Esophagus squamous epithelium (tissue), 5 donors: ENCODE results near the gene MYO3B. TPM values are rescaled to one million over a fixed set of nuclear protein-coding genes. Genes with fewer than 3 reads are reported as not detected.

ENCODE experiments used
- DNase-seq: peaks from one replicate; lab custom pipeline; 2025; lab: John Stamatoyannopoulos, UW
- H3K27ac ChIP-seq, 4 donors: fragments of 200-600 bp; sonication (generic); one replicate each; pipeline ENCODE4 v1.5.1; 2016 to 2019; ENCODE audit warnings: mild to moderate bottlenecking in 1 of 4
- H3K27me3 ChIP-seq, 4 donors: fragments of 200-600 bp; sonication (generic); 1 replicate in 3 of 4; 2 replicates in 1 of 4; pipeline versions ENCODE4 v1.5.1 to v1.6.0; 2017 to 2021; ENCODE audit warnings: antibody characterized with exemption in 1 of 4
- H3K36me3 ChIP-seq, 3 donors: fragments of 200-600 bp; sonication (generic); one replicate each; pipeline ENCODE4 v1.5.1; 2016 to 2019
- H3K4me1 ChIP-seq, 3 donors: fragments of 200-600 bp; sonication (generic); one replicate each; pipeline ENCODE4 v1.5.1; 2017 to 2019
- H3K4me3 ChIP-seq, 4 donors: fragments of 200-600 bp; sonication (generic); 1 replicate in 3 of 4; 2 replicates in 1 of 4; pipeline ENCODE4 v1.5.1; 2016 to 2019; ENCODE audit warnings: mild to moderate bottlenecking in 2 of 4, moderate library complexity in 1 of 4
- H3K9me3 ChIP-seq, 3 donors: fragments of 200-600 bp; sonication (generic); one replicate each; pipeline ENCODE4 v1.5.1; 2016 to 2019
- POLR2A ChIP-seq, 4 donors: fragments of 450-650 bp; IDR thresholded peaks; one replicate each; pipeline ENCODE4 v1.6.1; 2017; ENCODE audit warnings: antibody characterized with exemption in 4 of 4, mild to moderate bottlenecking in 4 of 4, moderate library complexity in 3 of 4
- WGBS, 2 donors: methylation state at CpG; one replicate each; pipeline ENCODE4 v1.1.5; 2018; 5-methylcytosine and 5-hydroxymethylcytosine counted together
- intact Hi-C: fragments of 100-400 bp; cut with DNase I; formaldehyde crosslinking; loops from one replicate; pipeline ENCODE4 v1.15.0; 2022
- total RNA-seq, 4 donors: library from RNA; depleted of rRNA; stranded (reverse); fragments of >200 nt; gene quantifications; one replicate each; pipeline ENCODE4 v1.1.0, GENCODE V29; 2016
- TF ChIP-seq, protein P1 (sequence below), 6 experiments: fragments of 450-650 bp in 4 of 6; fragments of 200-600 bp in 2 of 6; sonication (generic) in 2 of 6; IDR thresholded peaks; one replicate each; pipeline ENCODE4 v1.5.1; 2016 to 2019; ENCODE audit warnings: antibody characterized with exemption in 6 of 6, mild to moderate bottlenecking in 4 of 6, moderate library complexity in 4 of 6
- donor health status: DM: yes; HTN: yes; CAD: no.

Gene MYO3B
- total RNA-seq, 4 donors from 2014 or later: 0.15 to 0.38 (median 0.18) TPM

DNA sequence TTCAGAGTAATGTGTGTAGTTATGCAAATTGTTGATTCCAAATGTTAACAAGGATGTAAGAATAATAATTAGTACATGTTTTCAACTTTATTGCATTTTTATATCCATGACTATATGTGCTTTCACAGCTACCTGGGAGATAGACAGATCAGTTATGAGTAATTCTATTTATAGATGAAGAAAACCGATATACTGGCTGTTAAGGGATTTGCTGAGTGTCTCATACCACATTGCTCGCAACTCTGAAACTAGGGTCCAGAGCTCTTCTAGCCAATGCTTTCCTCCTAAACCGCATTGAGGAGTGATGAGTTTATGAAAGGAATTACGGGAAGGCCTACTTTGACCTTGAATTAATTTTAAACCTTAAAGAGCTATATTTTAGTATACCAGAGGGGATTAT lies 202.3 kb downstream of the MYO3B start:
- WGBS, 2 donors: 76 to 81% methylated on average over 4 of the region's 4 CpGs
- Histone ChIP-seq H3K36me3 (no peaks in the 10 kb centered on the region), H3K9me3 (no peaks in the 10 kb centered on the region), H3K27me3 (no peaks in the 10 kb centered on the region), H3K4me3 (no peak overlapping the region), H3K4me1 (peaks cover 0 to 23% (median 0%) of the 10 kb centered on the region in 3 donors), H3K27ac (no peak overlapping the region)
- TF ChIP-seq, protein P1, sequence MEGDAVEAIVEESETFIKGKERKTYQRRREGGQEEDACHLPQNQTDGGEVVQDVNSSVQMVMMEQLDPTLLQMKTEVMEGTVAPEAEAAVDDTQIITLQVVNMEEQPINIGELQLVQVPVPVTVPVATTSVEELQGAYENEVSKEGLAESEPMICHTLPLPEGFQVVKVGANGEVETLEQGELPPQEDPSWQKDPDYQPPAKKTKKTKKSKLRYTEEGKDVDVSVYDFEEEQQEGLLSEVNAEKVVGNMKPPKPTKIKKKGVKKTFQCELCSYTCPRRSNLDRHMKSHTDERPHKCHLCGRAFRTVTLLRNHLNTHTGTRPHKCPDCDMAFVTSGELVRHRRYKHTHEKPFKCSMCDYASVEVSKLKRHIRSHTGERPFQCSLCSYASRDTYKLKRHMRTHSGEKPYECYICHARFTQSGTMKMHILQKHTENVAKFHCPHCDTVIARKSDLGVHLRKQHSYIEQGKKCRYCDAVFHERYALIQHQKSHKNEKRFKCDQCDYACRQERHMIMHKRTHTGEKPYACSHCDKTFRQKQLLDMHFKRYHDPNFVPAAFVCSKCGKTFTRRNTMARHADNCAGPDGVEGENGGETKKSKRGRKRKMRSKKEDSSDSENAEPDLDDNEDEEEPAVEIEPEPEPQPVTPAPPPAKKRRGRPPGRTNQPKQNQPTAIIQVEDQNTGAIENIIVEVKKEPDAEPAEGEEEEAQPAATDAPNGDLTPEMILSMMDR (IDR thresholded peaks at IDR 0.05): no peak
- TF ChIP-seq POLR2A (IDR thresholded peaks at IDR 0.05): no peak
- intact Hi-C loops: no loop called here
- DNase-seq: no peak

DNA sequence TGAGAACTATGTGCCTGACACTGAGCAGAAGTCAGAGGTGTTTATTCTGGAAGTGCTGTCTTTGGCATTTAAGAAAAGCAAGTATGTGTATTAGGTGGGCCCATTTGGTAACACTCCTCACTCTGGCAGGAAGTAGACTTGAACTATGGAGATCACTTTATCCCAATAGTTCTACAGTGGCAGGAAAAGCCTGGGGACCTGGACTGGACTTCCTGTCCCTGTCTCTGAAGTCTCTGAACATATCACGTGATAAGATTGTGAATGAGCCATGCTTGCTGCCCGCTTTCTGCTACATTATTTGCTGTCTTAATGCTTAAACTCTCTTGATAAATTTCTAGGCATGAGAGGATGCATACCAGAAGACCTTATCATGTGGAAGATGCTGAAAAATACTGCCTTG lies 203.7 kb downstream of the MYO3B start:
- Histone ChIP-seq H3K9me3 (no peaks in the 10 kb centered on the region), H3K27ac (no peak overlapping the region), H3K36me3 (no peaks in the 10 kb centered on the region), H3K27me3 (peaks cover 0 to 8% (median 0%) of the 10 kb centered on the region in 4 donors), H3K4me3 (no peak overlapping the region), H3K4me1 (peaks cover 0 to 11% (median 0%) of the 10 kb centered on the region in 3 donors)
- intact Hi-C loops: no loop called here
- TF ChIP-seq, protein P1 (IDR thresholded peaks at IDR 0.05): no peak
- TF ChIP-seq POLR2A (IDR thresholded peaks at IDR 0.05): no peak
- 78 to 82% methylated on average over 2 of the region's 2 CpGs for WGBS, 2 donors
- DNase-seq: no peak

DNA sequence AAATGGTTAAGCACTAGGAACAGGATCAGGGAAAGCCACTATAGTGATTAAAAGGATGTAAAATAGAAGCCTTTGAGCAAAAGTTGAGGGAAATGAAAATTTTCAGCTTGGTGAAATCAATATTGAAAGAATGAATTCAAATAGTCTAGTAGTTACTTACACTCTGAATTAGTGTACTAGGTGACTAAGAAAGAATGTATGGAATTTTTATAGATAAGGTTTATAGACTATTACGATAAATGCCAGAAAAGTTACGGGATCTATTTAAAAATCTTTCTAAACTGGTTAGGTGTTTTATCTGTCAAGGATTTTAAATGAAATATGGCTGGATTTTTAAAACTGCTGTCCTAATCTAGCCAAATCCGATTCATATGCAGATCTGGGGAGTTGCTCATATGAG lies 208.6 kb downstream of the MYO3B start:
- intact Hi-C loops: no loop called here
- DNase-seq: no peak
- H3K27ac ChIP-seq: no peak overlapping the region
- H3K4me1 ChIP-seq: no peaks in the 10 kb centered on the region
- TF ChIP-seq POLR2A (IDR thresholded peaks at IDR 0.05): no peak
- TF ChIP-seq, protein P1 (IDR thresholded peaks at IDR 0.05): no peak
- H3K9me3 ChIP-seq: no peaks in the 10 kb centered on the region
- H3K36me3 ChIP-seq: no peaks in the 10 kb centered on the region
- WGBS, 2 donors: 48 to 82% methylated on average over 3 of the region's 3 CpGs
- no peak overlapping the region for H3K4me3 ChIP-seq
- H3K27me3 ChIP-seq: peaks cover 0 to 39% (median 0%) of the 10 kb centered on the region in 4 donors

DNA sequence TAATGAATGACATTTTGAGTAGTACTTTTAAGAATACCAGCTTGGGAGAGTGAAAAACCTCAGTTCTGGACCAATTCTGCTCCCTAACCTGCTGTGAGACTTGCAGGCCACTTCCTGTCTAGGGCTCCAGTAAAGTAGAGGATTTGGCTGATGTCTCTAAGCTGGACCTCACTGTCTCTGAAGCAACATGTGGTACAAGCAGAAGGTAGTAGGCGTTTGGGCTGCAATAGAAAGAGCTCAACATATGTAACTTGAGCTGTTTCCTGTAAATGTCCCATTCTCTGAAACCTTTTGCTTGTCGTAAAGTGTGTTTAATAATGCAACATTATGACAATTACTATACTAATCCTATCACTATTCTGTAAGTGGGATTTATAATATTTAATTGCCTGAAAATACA lies 213.1 kb downstream of the MYO3B start:
- Histone ChIP-seq H3K9me3 (no peaks in the 10 kb centered on the region), H3K27me3 (peaks cover 0 to 64% (median 0%) of the 10 kb centered on the region in 4 donors), H3K27ac (no peak overlapping the region), H3K4me3 (no peak overlapping the region), H3K36me3 (no peaks in the 10 kb centered on the region), H3K4me1 (no peaks in the 10 kb centered on the region)
- no peak for DNase-seq
- TF ChIP-seq, protein P1 (IDR thresholded peaks at IDR 0.05): no peak
- TF ChIP-seq POLR2A (IDR thresholded peaks at IDR 0.05): no peak
- 60 to 70% methylated on average over 2 of the region's 2 CpGs for WGBS, 2 donors
- intact Hi-C loops: no loop called here

DNA sequence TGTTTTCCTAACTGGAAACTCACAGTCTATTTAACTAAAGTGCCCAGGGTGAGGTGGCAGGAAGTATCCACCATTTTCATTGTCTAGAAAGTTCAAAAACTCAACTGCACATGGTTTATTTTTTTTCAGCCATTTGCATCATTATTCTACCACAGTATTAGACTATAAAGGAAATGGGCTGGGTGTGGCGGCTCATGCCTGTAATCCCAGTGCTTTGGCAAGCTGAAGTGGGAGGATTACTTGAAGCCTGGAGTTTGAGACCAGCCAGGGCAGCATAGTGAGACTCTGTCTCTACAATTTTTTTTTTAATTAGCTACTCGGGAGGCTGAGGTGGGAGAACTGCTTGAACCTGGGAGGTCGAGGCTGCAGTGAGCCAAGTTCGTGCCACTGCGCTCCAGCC lies 213.8 kb downstream of the MYO3B start:
- H3K4me3 ChIP-seq: no peak overlapping the region
- peaks cover 0 to 65% (median 0%) of the 10 kb centered on the region in 4 donors for H3K27me3 ChIP-seq
- H3K9me3 ChIP-seq: no peaks in the 10 kb centered on the region
- no peak overlapping the region for H3K27ac ChIP-seq
- no peak for DNase-seq
- intact Hi-C loops: no loop called here
- TF ChIP-seq POLR2A (IDR thresholded peaks at IDR 0.05): no peak
- TF ChIP-seq, protein P1 (IDR thresholded peaks at IDR 0.05): no peak
- H3K36me3 ChIP-seq: no peaks in the 10 kb centered on the region
- H3K4me1 ChIP-seq: no peaks in the 10 kb centered on the region
- WGBS, 2 donors: 77 to 89% methylated on average over 4 to 5 of the region's 5 CpGs
